Left ventricle myocardium inferior (tissue), 1 donor: ENCODE results near the gene PLPPR5. TPM values are rescaled to one million over a fixed set of nuclear protein-coding genes. Genes with fewer than 3 reads are reported as not detected.

Source experiments
- DNase-seq: peaks from one replicate; pipeline ENCODE4 v3.0.0-alpha.2; 2020
- H3K27ac ChIP-seq: fragments of 200-600 bp; replicated peaks from 2 replicates; pipeline ENCODE4 v1.8.0; 2021
- H3K27me3 ChIP-seq: fragments of 200-600 bp; 2 replicates; pipeline ENCODE4 v1.8.0; 2021; ENCODE audit warnings: low read depth
- H3K36me3 ChIP-seq: fragments of 200-600 bp; 2 replicates; pipeline ENCODE4 v1.8.0; 2021
- H3K4me1 ChIP-seq: fragments of 200-600 bp; 2 replicates; pipeline ENCODE4 v1.8.0; 2021
- H3K4me3 ChIP-seq: fragments of 200-600 bp; 2 replicates; pipeline ENCODE4 v1.8.0; 2021; ENCODE audit warnings: mild to moderate bottlenecking, moderate library complexity
- H3K9me3 ChIP-seq: fragments of 200-600 bp; replicated peaks from 2 replicates; pipeline ENCODE4 v1.8.0; 2021
- CTCF ChIP-seq: fragments of 200-600 bp; IDR thresholded peaks from 2 replicates; pipeline ENCODE4 v1.8.0; 2021; ENCODE audit warnings: antibody characterized with exemption, mild to moderate bottlenecking, borderline replicate concordance
- intact Hi-C: fragments of 100-400 bp; cut with micrococcal nuclease; formaldehyde crosslinking; loops from one replicate; pipeline ENCODE4 v1.11.0; 2022
- total RNA-seq: library from RNA; stranded (reverse); fragmentation: NEBNext Ultra II Directional; extraction: Animal tissue kit (Norgen Biotek cat#: 25700); gene quantifications from one replicate; pipeline ENCODE4 v1.2.1, GENCODE V29; 2021
- donor health status: DM: no; HTN: yes; CAD: no; lungs with severe emphysema.

PLPPR5 gene
- total RNA-seq, 1 donor from 2014 or later = not detected

- no peaks in the 10 kb centered on the region for H3K27me3 ChIP-seq
- no peak for TF ChIP-seq CTCF
- H3K4me1 ChIP-seq = no peaks in the 10 kb centered on the region
- H3K27ac ChIP-seq = no peak overlapping the region
- DNase-seq = no peak
- intact Hi-C loops = no loop called here
- no peaks in the 10 kb centered on the region for H3K9me3 ChIP-seq
- no peaks in the 10 kb centered on the region for H3K36me3 ChIP-seq
- H3K4me3 ChIP-seq = no peak overlapping the region
Observed at GRCh38 chr1:98924977-98925376, 79.7 kb downstream of the PLPPR5 start.

- no peaks in the 10 kb centered on the region for H3K9me3 ChIP-seq
- H3K27ac ChIP-seq = no peak overlapping the region
- H3K36me3 ChIP-seq = no peaks in the 10 kb centered on the region
- no peak overlapping the region for H3K4me3 ChIP-seq
- intact Hi-C loops = no loop called here
- H3K4me1 ChIP-seq = no peaks in the 10 kb centered on the region
- DNase-seq = no peak
- TF ChIP-seq CTCF = no peak
- no peaks in the 10 kb centered on the region for H3K27me3 ChIP-seq
Observed at GRCh38 chr1:98923667-98924066, 81.0 kb downstream of the PLPPR5 start.

GRCh38 chr1:98921817-98922216 is 82.8 kb downstream of the PLPPR5 start:
- DNase-seq = no peak
- intact Hi-C loops = no loop called here
- TF ChIP-seq CTCF = no peak
- no peaks in the 10 kb centered on the region for H3K9me3 ChIP-seq
- H3K36me3 ChIP-seq = no peaks in the 10 kb centered on the region
- no peaks in the 10 kb centered on the region for H3K27me3 ChIP-seq
- no peak overlapping the region for H3K4me3 ChIP-seq
- H3K4me1 ChIP-seq = no peaks in the 10 kb centered on the region
- H3K27ac ChIP-seq = no peak overlapping the region

GRCh38 chr1:98920441-98921110 is 84.1 kb downstream of the PLPPR5 start:
- Histone ChIP-seq H3K27ac (no peak overlapping the region), H3K4me1 (no peaks in the 10 kb centered on the region), H3K27me3 (no peaks in the 10 kb centered on the region), H3K36me3 (no peaks in the 10 kb centered on the region), H3K4me3 (no peak overlapping the region), H3K9me3 (no peaks in the 10 kb centered on the region)
- DNase-seq = no peak
- no peak for TF ChIP-seq CTCF
- intact Hi-C loops = no loop called here

- H3K9me3 ChIP-seq = no peaks in the 10 kb centered on the region
- intact Hi-C loops = no loop called here
- TF ChIP-seq CTCF = no peak
- no peak overlapping the region for H3K27ac ChIP-seq
- H3K4me1 ChIP-seq = no peaks in the 10 kb centered on the region
- H3K36me3 ChIP-seq = no peaks in the 10 kb centered on the region
- no peaks in the 10 kb centered on the region for H3K27me3 ChIP-seq
- no peak for DNase-seq
- H3K4me3 ChIP-seq = no peak overlapping the region
Observed at GRCh38 chr1:98919652-98920051, 85.0 kb downstream of the PLPPR5 start.
